Loucy (cell line): Measurements from ENCODE around the gene HRK.

Source experiments
- H2AFZ ChIP-seq: fragments of 200-600 bp; sonication (generic); 2 replicates; pipeline ENCODE4 v1.6.0; 2016; ENCODE audit warnings: antibody characterized with exemption, mild to moderate bottlenecking, low read length, moderate library complexity
- H3F3A ChIP-seq: fragments of 200-600 bp; 2 replicates; pipeline ENCODE4 v1.6.0; 2016; ENCODE audit warnings: antibody characterized with exemption, low read depth, mild to moderate bottlenecking
- H3K27me3 ChIP-seq: fragments of 200-600 bp; sonication (generic); 2 replicates; pipeline ENCODE4 v1.6.1; 2014; ENCODE audit warnings: low read length, mild to moderate bottlenecking; ENCODE audit not compliant: insufficient read depth, poor library complexity, severe bottlenecking
- H3K36me3 ChIP-seq: fragments of 200-600 bp; sonication (generic); 2 replicates; pipeline ENCODE4 v1.6.1; 2016; ENCODE audit warnings: low read length; ENCODE audit not compliant: insufficient read depth
- H3K4me1 ChIP-seq: fragments of 200-600 bp; sonication (generic); 2 replicates; pipeline ENCODE4 v1.5.1; 2014; ENCODE audit warnings: low read length, mild to moderate bottlenecking; ENCODE audit not compliant: insufficient read depth, poor library complexity, severe bottlenecking
- H3K4me2 ChIP-seq: fragments of 200-600 bp; sonication (generic); 2 replicates; pipeline ENCODE4 v1.6.0; 2014; ENCODE audit warnings: antibody characterized with exemption, low read length, low read depth, mild to moderate bottlenecking; ENCODE audit not compliant: poor library complexity, severe bottlenecking
- H3K4me3 ChIP-seq: fragments of 200-600 bp; sonication (generic); 2 replicates; pipeline ENCODE4 v1.5.1; 2014; ENCODE audit warnings: low read length, mild to moderate bottlenecking, mixed read lengths; ENCODE audit not compliant: poor library complexity, severe bottlenecking
- H3K79me2 ChIP-seq: fragments of 200-600 bp; sonication (generic); 2 replicates; pipeline ENCODE4 v1.6.1; 2014; ENCODE audit warnings: low read length; ENCODE audit not compliant: insufficient read depth
- H3K9ac ChIP-seq: fragments of 200-600 bp; sonication (generic); 2 replicates; pipeline ENCODE4 v1.6.0; 2014; ENCODE audit warnings: mild to moderate bottlenecking, low read depth, low read length, moderate library complexity; ENCODE audit not compliant: poor library complexity, severe bottlenecking
- H3K9me2 ChIP-seq: fragments of 200-600 bp; sonication (generic); replicated peaks from 2 replicates; pipeline ENCODE4 v1.6.1; 2016; ENCODE audit warnings: low read depth, low read length, mixed read lengths
- H3K9me3 ChIP-seq: fragments of 200-600 bp; sonication (generic); 2 replicates; pipeline ENCODE4 v1.6.1; 2014; ENCODE audit warnings: mild to moderate bottlenecking, antibody characterized with exemption, low read length, low read depth; ENCODE audit not compliant: insufficient read depth
- H4K20me1 ChIP-seq: fragments of 200-600 bp; sonication (generic); 2 replicates; pipeline ENCODE4 v1.6.0; 2014; ENCODE audit warnings: antibody characterized with exemption, low read length, mild to moderate bottlenecking; ENCODE audit not compliant: insufficient read depth, poor library complexity, severe bottlenecking
- EZH2phosphoT487 ChIP-seq: fragments of 200-600 bp; IDR thresholded peaks from 2 replicates; pipeline ENCODE4 v1.6.1; 2018; ENCODE audit warnings: antibody characterized with exemption, mild to moderate bottlenecking, moderate library complexity, borderline replicate concordance
- TF ChIP-seq, protein P1 (sequence below): fragments of 200-600 bp; sonication (generic); conservative IDR thresholded peaks from 2 replicates; pipeline ENCODE4 v1.5.1; 2014; ENCODE audit warnings: mild to moderate bottlenecking, antibody characterized with exemption, low read length

The HRK gene

GRCh38 chr12:116910280-116910644, 29.0 kb upstream of the HRK start:
- Histone ChIP-seq H3F3A (peaks cover 2% of the 10 kb centered on the region; the same call in 1 of the 2 replicates), H3K9ac (peak overlapping the region; percentile 69), H3K4me3 (peak overlapping the region; percentile 84), H2AFZ (peak overlapping the region; percentile 91), H3K36me3 (no peaks in the 10 kb centered on the region), H4K20me1 (peaks cover 18% of the 10 kb centered on the region), H3K9me2 (no peaks in the 10 kb centered on the region), H3K4me1 (no peaks in the 10 kb centered on the region), H3K27me3 (no peaks in the 10 kb centered on the region), H3K4me2 (peak overlapping the region; percentile 89), H3K9me3 (no peaks in the 10 kb centered on the region), H3K79me2 (peaks cover 18% of the 10 kb centered on the region)
- TF ChIP-seq, protein P1, sequence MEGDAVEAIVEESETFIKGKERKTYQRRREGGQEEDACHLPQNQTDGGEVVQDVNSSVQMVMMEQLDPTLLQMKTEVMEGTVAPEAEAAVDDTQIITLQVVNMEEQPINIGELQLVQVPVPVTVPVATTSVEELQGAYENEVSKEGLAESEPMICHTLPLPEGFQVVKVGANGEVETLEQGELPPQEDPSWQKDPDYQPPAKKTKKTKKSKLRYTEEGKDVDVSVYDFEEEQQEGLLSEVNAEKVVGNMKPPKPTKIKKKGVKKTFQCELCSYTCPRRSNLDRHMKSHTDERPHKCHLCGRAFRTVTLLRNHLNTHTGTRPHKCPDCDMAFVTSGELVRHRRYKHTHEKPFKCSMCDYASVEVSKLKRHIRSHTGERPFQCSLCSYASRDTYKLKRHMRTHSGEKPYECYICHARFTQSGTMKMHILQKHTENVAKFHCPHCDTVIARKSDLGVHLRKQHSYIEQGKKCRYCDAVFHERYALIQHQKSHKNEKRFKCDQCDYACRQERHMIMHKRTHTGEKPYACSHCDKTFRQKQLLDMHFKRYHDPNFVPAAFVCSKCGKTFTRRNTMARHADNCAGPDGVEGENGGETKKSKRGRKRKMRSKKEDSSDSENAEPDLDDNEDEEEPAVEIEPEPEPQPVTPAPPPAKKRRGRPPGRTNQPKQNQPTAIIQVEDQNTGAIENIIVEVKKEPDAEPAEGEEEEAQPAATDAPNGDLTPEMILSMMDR: no peak
- no peak for TF ChIP-seq EZH2phosphoT487

DNA sequence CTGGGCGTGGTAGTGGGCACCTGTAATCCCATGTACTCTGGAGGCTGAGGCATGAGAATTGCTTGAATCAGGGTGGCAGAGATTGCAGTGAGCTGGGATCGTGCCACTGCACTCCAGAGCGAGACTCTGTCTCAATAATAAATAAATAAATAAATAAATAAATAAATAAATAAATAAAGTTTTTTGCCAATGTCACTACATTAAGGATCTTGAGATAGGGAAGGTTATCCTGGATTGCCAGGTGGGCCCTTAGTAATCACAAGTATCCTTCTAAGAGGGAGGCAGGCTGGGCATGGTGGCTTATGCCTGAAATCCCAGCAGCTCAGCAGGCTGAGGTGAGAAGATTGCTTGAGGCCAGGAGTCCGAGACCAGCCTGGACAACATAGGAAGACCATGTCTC, 25.0 kb upstream of the HRK start:
- H4K20me1 ChIP-seq: peaks cover 2% of the 10 kb centered on the region
- H3K9me3 ChIP-seq: no peaks in the 10 kb centered on the region
- no peak for TF ChIP-seq EZH2phosphoT487
- TF ChIP-seq, protein P1: no peak
- no peak overlapping the region for H3K4me3 ChIP-seq
- H3K4me1 ChIP-seq: no peaks in the 10 kb centered on the region
- no peaks in the 10 kb centered on the region for H3K36me3 ChIP-seq
- no peaks in the 10 kb centered on the region for H3K27me3 ChIP-seq
- H2AFZ ChIP-seq: no peak overlapping the region
- no peak overlapping the region for H3K4me2 ChIP-seq
- H3F3A ChIP-seq: no peaks in the 10 kb centered on the region
- H3K79me2 ChIP-seq: peaks cover 7% of the 10 kb centered on the region
- no peak overlapping the region for H3K9ac ChIP-seq
- no peaks in the 10 kb centered on the region for H3K9me2 ChIP-seq

GRCh38 chr12:116903818-116904217, 22.6 kb upstream of the HRK start:
- Histone ChIP-seq H3K9me2 (no peaks in the 10 kb centered on the region), H3F3A (no peaks in the 10 kb centered on the region), H3K4me1 (no peaks in the 10 kb centered on the region), H3K27me3 (no peaks in the 10 kb centered on the region), H2AFZ (no peak overlapping the region), H3K9me3 (no peaks in the 10 kb centered on the region), H4K20me1 (no peaks in the 10 kb centered on the region), H3K4me2 (no peak overlapping the region), H3K36me3 (no peaks in the 10 kb centered on the region), H3K4me3 (no peak overlapping the region), H3K9ac (no peak overlapping the region), H3K79me2 (no peaks in the 10 kb centered on the region)
- TF ChIP-seq, protein P1: no peak
- TF ChIP-seq EZH2phosphoT487: no peak
